K562 (cell line): ENCODE data around the gene CDC42EP2. TPM values are rescaled to one million over a fixed set of nuclear protein-coding genes. Genes with fewer than 3 reads are reported as not detected.

Source experiments
- BCLAF1 ChIP-seq, 2 experiments: fragments of 450-650 bp in 1 of 2; IDR thresholded peaks; 2 replicates each; pipeline ENCODE4 v1.6.1; 2011 to 2017; ENCODE audit warnings: low read depth in 2 of 2, antibody characterized with exemption in 1 of 2, borderline replicate concordance in 1 of 2, low read length in 1 of 2, mild to moderate bottlenecking in 1 of 2, mixed read lengths in 1 of 2; ENCODE audit not compliant: control insufficient read depth in 1 of 2
- CHD7 ChIP-seq: fragments of 200-600 bp; sonication (generic); IDR thresholded peaks from one replicate; pipeline ENCODE4 v1.6.1; 2012; ENCODE audit warnings: mild to moderate bottlenecking, low read depth, low read length, inconsistent platforms
- MXD1 ChIP-seq: fragments of 250-450 bp; sonication (Bioruptor Pico); IDR thresholded peaks from 2 replicates; pipeline ENCODE4 v1.8.0; 2021; ENCODE audit warnings: borderline replicate concordance, mild to moderate bottlenecking, moderate library complexity; ENCODE audit not compliant: poor library complexity, severe bottlenecking
- NCOA2 ChIP-seq, 2 experiments: fragments of 450-650 bp; IDR thresholded peaks; 2 replicates each; pipeline ENCODE4 v1.6.1; 2018; ENCODE audit warnings: mild to moderate bottlenecking in 2 of 2, moderate library complexity in 1 of 2; ENCODE audit not compliant: partially characterized antibody in 2 of 2
- OTX1 ChIP-seq: fragments of 450-650 bp; formaldehyde crosslinking; IDR thresholded peaks from 2 replicates; pipeline ENCODE4 v1.4.0; 2022; ENCODE audit warnings: mild to moderate bottlenecking
- TEAD2 ChIP-seq: fragments of 450-650 bp; IDR thresholded peaks from 2 replicates; pipeline ENCODE4 v1.6.1; 2016; ENCODE audit warnings: missing genetic modification characterization, control low read depth, missing compliant biosample characterization
- TRIM25 ChIP-seq: fragments of 450-650 bp; IDR thresholded peaks from 2 replicates; pipeline ENCODE4 v1.7.0; 2016; ENCODE audit warnings: borderline replicate concordance
- ZNF384 ChIP-seq: IDR thresholded peaks from 2 replicates; pipeline ENCODE4 v1.6.1; 2012; ENCODE audit warnings: low read depth, low read length, improper control_type of control experiment
- ZNF644 ChIP-seq: fragments of 200-800 bp; sonication (Bioruptor generic); IDR thresholded peaks from 2 replicates; pipeline ENCODE4 v1.6.1; 2016; ENCODE audit warnings: low read depth, missing genetic modification characterization, missing compliant biosample characterization
- polyA plus RNA-seq, 8 experiments: library from polyadenylated mRNA; depleted of rRNA in 4 of 8; stranded (reverse) in 5 of 8; unstranded in 3 of 8; fragments of >200 nt; fragmentation: Nextera tagmentation in 2 of 8; fragmentation: Illumina TruSeq in 1 of 8; extraction: Ambion mirVana in 2 of 8; extraction: Trizol in 1 of 8; gene quantifications; 2 replicates each; pipeline versions ENCODE4 v1.2.1 to v1.2.3, GENCODE V29; 2011 to 2014; ENCODE audit warnings: inconsistent platforms in 1 of 8, missing spikeins in 1 of 8
- total RNA-seq, 7 experiments: library from RNA; depleted of rRNA in 6 of 7; stranded (reverse); fragments of >200 nt in 6 of 7; fragmentation: Illumina TruSeq in 2 of 7; extraction: Trizol in 2 of 7; gene quantifications; 2 replicates each; pipeline versions ENCODE4 v1.2.1 to v1.2.3, GENCODE V29; 2011 to 2021; ENCODE audit warnings: low replicate concordance in 1 of 7

Gene CDC42EP2
- total and polyA plus RNA-seq, 9 of the 15 experiments (the other 6 are each of a cell fraction or from before 2014, with no cell fraction given): 0.27 to 3.5 (median 0.83) TPM; not detected in 1

GRCh38 chr11:65366340-65366773 is 51.7 kb downstream of the CDC42EP2 start (continued):
- TF ChIP-seq TRIM25 (no peak), TEAD2 (tag) (no peak), ZNF644 (no peak), BCLAF1 (IDR thresholded peaks at IDR 0.05; ENCODE audit: borderline replicate concordance in 1 of 2, control insufficient read depth in 1 of 2, low read depth in 2 of 2, low read length in 1 of 2) (no peak), MXD1 (CRISPR knock-in tag) (no peak), CHD7 (no peak), NCOA2 (IDR thresholded peaks at IDR 0.05; ENCODE audit: partially characterized antibody in 2 of 2) (no peak), OTX1 (CRISPR knock-in tag) (no peak), ZNF384 (peak; percentile 90)
